ENCODE data around the gene S100A1. TPM values are rescaled to one million over a fixed set of nuclear protein-coding genes. Genes with fewer than 3 reads are reported as not detected.
"Not testable (repeated sequence)": the region's sequence is repeated elsewhere in the genome, so short reads cannot be mapped to it uniquely, and the experiment has no call there.

S100A1 gene
- total RNA-seq, 1 donor from 2014 or later = 1.3 TPM

DNA sequence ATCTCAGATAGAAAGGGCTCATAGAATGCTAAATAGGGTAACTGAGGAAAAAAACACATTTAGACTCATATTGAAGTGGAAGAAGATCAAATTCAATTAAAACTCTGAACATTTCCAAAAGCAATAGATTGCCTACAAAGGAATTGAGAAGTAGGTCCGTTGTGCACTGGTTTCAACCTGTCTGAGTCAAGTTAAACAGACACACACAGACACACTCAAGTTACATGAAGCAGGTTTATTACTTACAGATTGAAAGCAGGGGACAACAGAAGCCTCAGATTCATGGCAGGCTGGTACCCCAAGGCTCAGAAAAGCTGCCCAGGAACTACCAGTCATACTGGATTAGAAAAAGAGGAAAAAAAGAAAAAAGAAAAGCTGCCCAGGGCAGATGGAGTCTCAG lies 41.9 kb upstream of the S100A1 start:
- TF ChIP-seq, protein P1, sequence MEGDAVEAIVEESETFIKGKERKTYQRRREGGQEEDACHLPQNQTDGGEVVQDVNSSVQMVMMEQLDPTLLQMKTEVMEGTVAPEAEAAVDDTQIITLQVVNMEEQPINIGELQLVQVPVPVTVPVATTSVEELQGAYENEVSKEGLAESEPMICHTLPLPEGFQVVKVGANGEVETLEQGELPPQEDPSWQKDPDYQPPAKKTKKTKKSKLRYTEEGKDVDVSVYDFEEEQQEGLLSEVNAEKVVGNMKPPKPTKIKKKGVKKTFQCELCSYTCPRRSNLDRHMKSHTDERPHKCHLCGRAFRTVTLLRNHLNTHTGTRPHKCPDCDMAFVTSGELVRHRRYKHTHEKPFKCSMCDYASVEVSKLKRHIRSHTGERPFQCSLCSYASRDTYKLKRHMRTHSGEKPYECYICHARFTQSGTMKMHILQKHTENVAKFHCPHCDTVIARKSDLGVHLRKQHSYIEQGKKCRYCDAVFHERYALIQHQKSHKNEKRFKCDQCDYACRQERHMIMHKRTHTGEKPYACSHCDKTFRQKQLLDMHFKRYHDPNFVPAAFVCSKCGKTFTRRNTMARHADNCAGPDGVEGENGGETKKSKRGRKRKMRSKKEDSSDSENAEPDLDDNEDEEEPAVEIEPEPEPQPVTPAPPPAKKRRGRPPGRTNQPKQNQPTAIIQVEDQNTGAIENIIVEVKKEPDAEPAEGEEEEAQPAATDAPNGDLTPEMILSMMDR (IDR thresholded peaks at IDR 0.05; ENCODE audit: insufficient read depth, low read length, poor library complexity, severe bottlenecking) = no peak
- no peak overlapping the region for H3K4me3 ChIP-seq (ENCODE audit: low read depth, low read length)
- no peaks in the 10 kb centered on the region for H3K27me3 ChIP-seq (ENCODE audit: control insufficient read depth, insufficient read depth, low read length)
- DNase-seq (ENCODE audit: low read depth) = no peak
- H3K36me3 ChIP-seq (ENCODE audit: control insufficient read depth, insufficient read depth, low read length) = no peaks in the 10 kb centered on the region

DNA sequence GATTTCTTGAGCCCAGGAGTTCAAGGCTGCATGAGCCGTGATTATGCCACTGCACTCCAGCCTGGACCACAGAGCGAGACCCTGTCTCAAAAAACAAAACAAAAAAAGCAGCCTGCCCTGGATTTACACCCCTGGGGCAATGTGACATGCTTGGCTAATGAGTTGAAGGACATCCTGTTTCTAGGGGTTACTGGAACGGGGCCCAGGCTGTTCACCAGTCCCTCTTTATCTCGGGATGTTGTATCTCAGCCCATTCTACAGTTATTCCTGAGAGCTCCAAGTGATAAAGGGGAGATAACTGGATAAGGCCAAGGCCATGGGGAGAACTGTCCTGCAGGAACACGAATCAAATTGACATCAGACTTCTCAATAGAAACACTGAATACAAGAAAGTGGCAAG lies 40.9 kb upstream of the S100A1 start:
- H3K36me3 ChIP-seq (ENCODE audit: control insufficient read depth, insufficient read depth, low read length) = no peaks in the 10 kb centered on the region
- TF ChIP-seq, protein P1 (IDR thresholded peaks at IDR 0.05; ENCODE audit: insufficient read depth, low read length, poor library complexity, severe bottlenecking) = no peak
- no peak for DNase-seq (ENCODE audit: low read depth)
- H3K27me3 ChIP-seq (ENCODE audit: control insufficient read depth, insufficient read depth, low read length) = no peaks in the 10 kb centered on the region
- H3K4me3 ChIP-seq (ENCODE audit: low read depth, low read length) = no peak overlapping the region

DNA sequence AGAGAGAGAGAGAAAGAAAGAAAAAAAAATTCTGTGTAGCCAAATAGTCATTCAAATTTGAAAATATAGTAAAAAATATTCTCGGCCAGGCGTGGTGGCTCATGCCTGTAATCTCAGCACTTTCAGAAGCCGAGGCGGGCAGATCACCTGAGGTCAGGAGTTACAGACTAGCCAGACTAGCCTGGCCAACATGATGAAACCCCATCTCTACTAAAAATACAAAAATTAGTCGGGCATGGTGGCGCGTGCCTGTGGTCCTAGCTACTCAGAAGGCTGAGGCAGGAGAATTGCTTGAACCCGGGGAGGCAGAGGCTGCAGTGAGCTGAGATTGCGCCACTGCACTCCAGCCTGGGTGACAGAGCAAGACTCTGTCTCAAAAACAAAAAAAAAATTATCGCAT lies 40.2 kb upstream of the S100A1 start:
- not testable (repeated sequence) for DNase-seq (ENCODE audit: low read depth); H3K36me3 ChIP-seq (ENCODE audit: control insufficient read depth, insufficient read depth, low read length); H3K4me3 ChIP-seq (ENCODE audit: low read depth, low read length); H3K27me3 ChIP-seq (ENCODE audit: control insufficient read depth, insufficient read depth, low read length)

DNA sequence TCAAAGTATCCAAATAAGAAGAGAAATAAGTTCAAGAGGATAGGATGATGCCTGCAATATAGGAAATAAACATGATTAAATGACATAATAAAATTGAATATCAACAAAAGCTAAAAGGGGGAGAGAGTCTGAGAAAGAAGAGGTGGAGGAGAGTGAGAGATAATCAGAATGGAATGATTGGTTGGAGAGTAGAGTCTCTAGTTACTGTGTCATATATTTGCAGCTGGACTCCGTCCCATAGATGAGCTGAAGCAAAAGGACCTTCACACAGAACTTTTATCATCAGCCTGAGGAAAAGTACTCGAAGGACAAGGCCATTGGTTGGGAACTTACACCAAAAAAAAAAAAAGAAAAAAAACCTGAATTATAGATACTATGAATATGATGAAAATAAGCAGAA lies 39.8 kb upstream of the S100A1 start:
- DNase-seq (ENCODE audit: low read depth) = no peak
- H3K27me3 ChIP-seq (ENCODE audit: control insufficient read depth, insufficient read depth, low read length) = no peaks in the 10 kb centered on the region
- H3K36me3 ChIP-seq (ENCODE audit: control insufficient read depth, insufficient read depth, low read length) = no peaks in the 10 kb centered on the region
- H3K4me3 ChIP-seq (ENCODE audit: low read depth, low read length) = no peak overlapping the region
- TF ChIP-seq, protein P1 (IDR thresholded peaks at IDR 0.05; ENCODE audit: insufficient read depth, low read length, poor library complexity, severe bottlenecking) = no peak

DNA sequence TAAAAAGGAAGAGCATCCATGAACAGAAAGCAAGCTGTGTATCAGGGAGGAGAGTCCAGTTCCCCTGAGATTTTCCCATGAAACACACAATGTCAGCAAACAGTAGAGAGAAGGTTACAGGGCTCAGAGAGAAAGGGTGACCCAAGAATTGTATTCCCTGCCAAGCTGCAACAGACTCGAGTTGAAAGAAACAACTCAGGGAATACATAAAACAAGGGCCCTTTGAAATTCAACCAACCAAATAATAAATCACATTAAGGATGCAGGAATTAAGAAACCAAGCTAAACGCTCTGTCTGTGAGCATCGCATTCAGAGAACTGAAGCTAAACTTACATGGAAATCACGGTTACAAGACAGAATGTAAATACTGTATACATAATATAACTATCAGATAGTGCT lies 35.5 kb upstream of the S100A1 start:
- TF ChIP-seq, protein P1 (IDR thresholded peaks at IDR 0.05; ENCODE audit: insufficient read depth, low read length, poor library complexity, severe bottlenecking) = no peak
- DNase-seq (ENCODE audit: low read depth) = no peak
- no peaks in the 10 kb centered on the region for H3K27me3 ChIP-seq (ENCODE audit: control insufficient read depth, insufficient read depth, low read length)
- no peak overlapping the region for H3K4me3 ChIP-seq (ENCODE audit: low read depth, low read length)
- H3K36me3 ChIP-seq (ENCODE audit: control insufficient read depth, insufficient read depth, low read length) = no peaks in the 10 kb centered on the region

DNA sequence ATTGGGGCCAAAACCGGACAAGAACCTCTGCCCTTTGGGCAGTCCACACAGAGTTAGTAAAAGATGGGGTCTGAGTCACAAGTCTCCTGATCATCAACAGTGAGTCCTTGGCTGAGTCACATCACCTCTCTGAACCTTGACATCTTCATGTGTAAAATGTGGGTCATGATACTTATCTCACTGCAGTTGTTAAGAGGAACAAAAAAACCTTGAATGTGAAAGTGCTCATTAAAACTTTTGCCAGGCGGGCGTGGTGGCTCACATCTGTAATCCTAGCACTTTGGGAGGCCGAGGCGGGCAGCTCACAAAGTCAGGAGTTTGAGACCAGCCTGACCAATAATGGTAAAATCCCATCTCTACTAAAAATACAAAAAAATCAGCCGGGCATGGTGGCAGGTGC lies 31.0 kb upstream of the S100A1 start:
- Histone ChIP-seq H3K4me3 (ENCODE audit: low read depth, low read length) (no peak overlapping the region), H3K27me3 (ENCODE audit: control insufficient read depth, insufficient read depth, low read length) (no peaks in the 10 kb centered on the region), H3K36me3 (ENCODE audit: control insufficient read depth, insufficient read depth, low read length) (no peaks in the 10 kb centered on the region)
- TF ChIP-seq, protein P1 (IDR thresholded peaks at IDR 0.05; ENCODE audit: insufficient read depth, low read length, poor library complexity, severe bottlenecking) = no peak
- no peak for DNase-seq (ENCODE audit: low read depth)
